ENCODE data around the gene ZNF474. TPM values are rescaled to one million over a fixed set of nuclear protein-coding genes. Genes with fewer than 3 reads are reported as not detected.

Gene ZNF474
- 1.1 TPM in 1 of 2 replicates, not detected in the other for total RNA-seq

GRCh38 chr5:122129306-122129705 lies at the start of gene ZNF474:
TSS of gene ZNF474 (plus strand) at chr5:122129546. CDS start at chr5:122151991, 22,445 bp downstream.

Other genes with a start within 250 kb of the ZNF474 start
- gene SRFBP1, start 167.6 kb upstream of the ZNF474 start, total RNA-seq = 7.9 and 12.2 TPM in 2 replicates
- gene LOX, start 51.3 kb upstream of the ZNF474 start, total RNA-seq = 1.3 and 3.4 TPM in 2 replicates
- gene SNCAIP, start 182.7 kb downstream of the ZNF474 start, total RNA-seq = 0.09 and 0.14 TPM in 2 replicates